HepG2 (cell line): Measurements from ENCODE around the gene KAT6B. TPM values are rescaled to one million over a fixed set of nuclear protein-coding genes. Genes with fewer than 3 reads are reported as not detected.

Experiments
- ATAC-seq: fragments of 200-7000 bp; cut with Tn5 transposase; 3 replicates; pipeline ENCODE4 v1.9.1; 2020; ENCODE audit warnings: mild to moderate bottlenecking, moderate library complexity
- BruUV-seq: library from RNA; stranded (reverse); fragments of 400-500 nt; replicated peaks from 2 replicates; lab custom pipeline; 2021; lab: Mats Ljungman, UMichigan
- CTCF ChIA-PET: fragments of 300-600 bp; formaldehyde crosslinking; extraction: SDS; loops from one replicate; lab custom pipeline; 2021; ENCODE audit warnings: low total read pairs, inconsistent platforms, low intra/inter-chr PET ratio; lab: Yijun Ruan, JAX
- POLR2A ChIA-PET: fragments of 350-600 bp; sonication (Branson Sonifier 250); formaldehyde crosslinking; loops from one replicate; lab custom pipeline; 2020; ENCODE audit warnings: antibody characterized with exemption, inconsistent platforms; lab: Yijun Ruan, JAX
- DNase-seq: peaks from one replicate; pipeline ENCODE4 v3.0.0-alpha.2; 2015; ENCODE audit warnings: low spot score
- FAIRE-seq: peaks from 3 replicates; lab custom pipeline; 2011; peaks lifted over from hg19 to GRCh38; lab: Jason Lieb, UNC
- H2AFZ ChIP-seq: one replicate; pipeline ENCODE4 v1.6.1; 2011; ENCODE audit warnings: low read length, inconsistent platforms
- H3K27ac ChIP-seq: fragments of 300-600 bp; 3 replicates; pipeline ENCODE4 v1.8.0; 2011; ENCODE audit warnings: mixed run types, mild to moderate bottlenecking, mixed read lengths, low read length, inconsistent platforms; ENCODE audit not compliant: insufficient read depth; ENCODE audit errors: extremely low read length
- H3K27me3 ChIP-seq, 2 experiments: fragments of 200-600 bp in 1 of 2; 2 replicates in 1 of 2; 3 replicates in 1 of 2; pipeline versions ENCODE4 v1.6.0 to v1.8.0; 2011; ENCODE audit warnings: low read length in 2 of 2, mild to moderate bottlenecking in 2 of 2, moderate library complexity in 2 of 2, inconsistent platforms in 1 of 2; ENCODE audit not compliant: insufficient read depth in 2 of 2, control insufficient read depth in 1 of 2
- H3K36me3 ChIP-seq, 2 experiments: fragments of 200-600 bp in 1 of 2; replicated peaks in 1 of 2; 2 replicates in 1 of 2; 3 replicates in 1 of 2; pipeline versions ENCODE4 v1.5.1 to v1.8.0; 2011; ENCODE audit warnings: low read length in 2 of 2, inconsistent platforms in 1 of 2; ENCODE audit not compliant: insufficient read depth in 2 of 2, control insufficient read depth in 1 of 2
- H3K4me1 ChIP-seq: 2 replicates; pipeline ENCODE4 v1.5.1; 2012; ENCODE audit warnings: low read length, inconsistent platforms; ENCODE audit not compliant: insufficient read depth
- H3K4me2 ChIP-seq: 2 replicates; pipeline ENCODE4 v1.6.0; 2011; ENCODE audit warnings: low read depth, low read length, inconsistent platforms
- H3K4me3 ChIP-seq, 3 experiments: fragments of 200-600 bp in 1 of 3; sonication (generic), shearing (Covaris generic) in 1 of 3; replicated peaks in 1 of 3; 2 replicates each; pipeline ENCODE4 v1.5.1; 2011 to 2016; ENCODE audit warnings: low read length in 3 of 3, inconsistent platforms in 2 of 3, low read depth in 2 of 3, mild to moderate bottlenecking in 2 of 3, control low read depth in 1 of 3, mixed read lengths in 1 of 3; ENCODE audit not compliant: insufficient read depth in 1 of 3
- H3K79me2 ChIP-seq: one replicate; pipeline ENCODE4 v1.6.1; 2011; ENCODE audit warnings: low read length, inconsistent platforms; ENCODE audit not compliant: insufficient read depth
- H3K9ac ChIP-seq: 2 replicates; pipeline ENCODE4 v1.6.0; 2011; ENCODE audit warnings: mild to moderate bottlenecking, low read depth, low read length, inconsistent platforms; ENCODE audit not compliant: insufficient read depth
- H3K9me3 ChIP-seq: 2 replicates; pipeline ENCODE4 v1.5.1; 2012; ENCODE audit warnings: mild to moderate bottlenecking, low read length
- H4K20me1 ChIP-seq: 2 replicates; pipeline ENCODE4 v1.6.0; 2011; ENCODE audit warnings: inconsistent platforms, mild to moderate bottlenecking, low read length, moderate library complexity; ENCODE audit not compliant: insufficient read depth
- EED ChIP-seq: sonication (generic); formaldehyde crosslinking; IDR thresholded peaks from 2 replicates; pipeline ENCODE4 v1.5.0; 2020; ENCODE audit warnings: mild to moderate bottlenecking, missing genetic modification reagents
- EZH2 ChIP-seq: conservative IDR thresholded peaks from 2 replicates; pipeline ENCODE4 v1.6.1; 2012; ENCODE audit warnings: mild to moderate bottlenecking, low read depth, low read length, moderate library complexity
- GZF1 ChIP-seq: sonication (generic); formaldehyde crosslinking; IDR thresholded peaks from 2 replicates; pipeline ENCODE4 v1.5.1; 2020; ENCODE audit warnings: mild to moderate bottlenecking, missing genetic modification reagents
- HNF4G ChIP-seq, 2 experiments: sonication (generic) in 1 of 2; formaldehyde crosslinking in 1 of 2; IDR thresholded peaks; 2 replicates each; pipeline versions ENCODE4 v1.4.0 to v1.6.1; 2011 to 2020; ENCODE audit warnings: borderline replicate concordance in 2 of 2, low read depth in 2 of 2, mild to moderate bottlenecking in 2 of 2, low read length in 1 of 2, missing genetic modification reagents in 1 of 2, moderate library complexity in 1 of 2
- TSC22D2 ChIP-seq: sonication (generic); formaldehyde crosslinking; IDR thresholded peaks from 2 replicates; pipeline ENCODE4 v1.5.1; 2020; ENCODE audit warnings: missing genetic modification reagents, mild to moderate bottlenecking, borderline replicate concordance
- ZBTB20 ChIP-seq: sonication (generic); formaldehyde crosslinking; IDR thresholded peaks from 2 replicates; pipeline ENCODE4 v1.8.1; 2023; ENCODE audit warnings: missing genetic modification reagents, low read depth, mild to moderate bottlenecking, borderline replicate concordance
- ZBTB3 ChIP-seq: sonication (generic); formaldehyde crosslinking; IDR thresholded peaks from 2 replicates; pipeline ENCODE4 v1.4.0; 2020; ENCODE audit warnings: low read depth, mild to moderate bottlenecking, moderate library complexity, missing genetic modification reagents, borderline replicate concordance
- ZNF567 ChIP-seq: sonication (generic); formaldehyde crosslinking; IDR thresholded peaks from 2 replicates; pipeline ENCODE4 v1.8.1; 2023; ENCODE audit warnings: mild to moderate bottlenecking, missing genetic modification reagents, borderline replicate concordance
- ZNF644 ChIP-seq: IDR thresholded peaks from 2 replicates; pipeline ENCODE4 v1.6.1; 2016; ENCODE audit warnings: low read depth
- ZNF883 ChIP-seq: sonication (generic); formaldehyde crosslinking; IDR thresholded peaks from 2 replicates; pipeline ENCODE4 v1.5.1; 2020; ENCODE audit warnings: mild to moderate bottlenecking, missing genetic modification reagents; ENCODE audit errors: not compliant biosample characterization
- WGBS: methylation state at CpG from one replicate; pipeline ENCODE4 v1.1.6; 2017; ENCODE audit warnings: low lambda C conversion rate; 5-methylcytosine and 5-hydroxymethylcytosine counted together
- in situ Hi-C: cut with HindIII; loops from 2 replicates; pipeline ENCODE4 v1.10.0; 2017; ENCODE audit warnings: low pct_unique_long_range_greater_than_20kb; ENCODE audit not compliant: extremely low pct_ligation_motif_present
- intact Hi-C: fragments of 100-400 bp; cut with micrococcal nuclease; formaldehyde crosslinking; loops from one replicate; pipeline ENCODE4 v1.10.0; 2022; ENCODE audit not compliant: unreplicated experiment
- polyA plus RNA-seq, 8 experiments: library from polyadenylated mRNA; depleted of rRNA in 3 of 8; stranded (reverse) in 7 of 8; unstranded in 1 of 8; fragments of >200 nt; fragmentation: Illumina TruSeq in 4 of 8; extraction: Trizol in 4 of 8; gene quantifications; 2 replicates each; pipeline versions ENCODE4 v1.2.1 to v1.2.3, GENCODE V29; 2011 to 2016; ENCODE audit warnings: low read depth in 4 of 8, missing spikeins in 1 of 8, mixed read lengths in 1 of 8; ENCODE audit not compliant: insufficient read depth in 1 of 8
- total RNA-seq, 5 experiments: library from RNA; depleted of rRNA; stranded (reverse); fragments of >200 nt; fragmentation: Illumina TruSeq; extraction: Trizol; gene quantifications; 2 replicates each; pipeline ENCODE4 v1.2.3, GENCODE V29; 2016; ENCODE audit warnings: low read depth in 1 of 5
- TF ChIP-seq, protein P1 (sequence below): sonication (generic); formaldehyde crosslinking; IDR thresholded peaks from 2 replicates; pipeline ENCODE4 v1.4.0; 2020; ENCODE audit warnings: missing genetic modification reagents, borderline replicate concordance
- TF ChIP-seq, protein P2 (sequence below): conservative IDR thresholded peaks from 2 replicates; pipeline ENCODE4 v1.6.1; 2018; ENCODE audit warnings: missing genetic modification reagents

The KAT6B gene
- total and polyA plus RNA-seq, 2 of the 13 experiments (the other 11 are each of a cell fraction or from before 2014, with no cell fraction given), result 3.0 to 9.5 TPM

DNA sequence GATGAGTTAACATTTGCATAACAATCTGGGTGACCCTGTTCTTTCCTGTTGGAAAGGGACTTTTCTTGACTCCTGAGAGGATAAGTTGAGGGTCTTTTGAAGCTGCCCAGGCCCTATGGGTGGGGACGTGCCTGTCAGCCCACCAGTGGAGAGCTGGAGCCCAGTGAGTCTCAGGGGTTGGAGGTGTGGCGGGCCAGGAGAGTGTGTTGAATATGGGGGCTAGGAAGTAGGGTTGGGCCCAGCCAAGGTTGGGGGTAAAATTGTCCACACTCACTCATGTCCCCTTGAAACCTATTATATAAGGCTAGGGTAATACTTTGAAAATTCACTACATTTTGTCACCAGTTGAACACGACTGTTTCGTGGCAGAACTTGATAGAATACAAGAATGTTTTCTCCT, 17.9 kb upstream of the KAT6B start:
- no peak for TF ChIP-seq ZNF883 (CRISPR knock-in tag)
- no peak for TF ChIP-seq TSC22D2
- no peak for TF ChIP-seq HNF4G (IDR thresholded peaks at IDR 0.05; ENCODE audit: borderline replicate concordance, low read depth, low read length)
- TF ChIP-seq HNF4G (CRISPR knock-in tag; IDR thresholded peaks at IDR 0.05; ENCODE audit: borderline replicate concordance, low read depth), result no peak
- TF ChIP-seq ZNF644 (CRISPR knock-in tag), result no peak
- TF ChIP-seq ZBTB3, result no peak
- no peak for TF ChIP-seq EZH2
- TF ChIP-seq, protein P1, sequence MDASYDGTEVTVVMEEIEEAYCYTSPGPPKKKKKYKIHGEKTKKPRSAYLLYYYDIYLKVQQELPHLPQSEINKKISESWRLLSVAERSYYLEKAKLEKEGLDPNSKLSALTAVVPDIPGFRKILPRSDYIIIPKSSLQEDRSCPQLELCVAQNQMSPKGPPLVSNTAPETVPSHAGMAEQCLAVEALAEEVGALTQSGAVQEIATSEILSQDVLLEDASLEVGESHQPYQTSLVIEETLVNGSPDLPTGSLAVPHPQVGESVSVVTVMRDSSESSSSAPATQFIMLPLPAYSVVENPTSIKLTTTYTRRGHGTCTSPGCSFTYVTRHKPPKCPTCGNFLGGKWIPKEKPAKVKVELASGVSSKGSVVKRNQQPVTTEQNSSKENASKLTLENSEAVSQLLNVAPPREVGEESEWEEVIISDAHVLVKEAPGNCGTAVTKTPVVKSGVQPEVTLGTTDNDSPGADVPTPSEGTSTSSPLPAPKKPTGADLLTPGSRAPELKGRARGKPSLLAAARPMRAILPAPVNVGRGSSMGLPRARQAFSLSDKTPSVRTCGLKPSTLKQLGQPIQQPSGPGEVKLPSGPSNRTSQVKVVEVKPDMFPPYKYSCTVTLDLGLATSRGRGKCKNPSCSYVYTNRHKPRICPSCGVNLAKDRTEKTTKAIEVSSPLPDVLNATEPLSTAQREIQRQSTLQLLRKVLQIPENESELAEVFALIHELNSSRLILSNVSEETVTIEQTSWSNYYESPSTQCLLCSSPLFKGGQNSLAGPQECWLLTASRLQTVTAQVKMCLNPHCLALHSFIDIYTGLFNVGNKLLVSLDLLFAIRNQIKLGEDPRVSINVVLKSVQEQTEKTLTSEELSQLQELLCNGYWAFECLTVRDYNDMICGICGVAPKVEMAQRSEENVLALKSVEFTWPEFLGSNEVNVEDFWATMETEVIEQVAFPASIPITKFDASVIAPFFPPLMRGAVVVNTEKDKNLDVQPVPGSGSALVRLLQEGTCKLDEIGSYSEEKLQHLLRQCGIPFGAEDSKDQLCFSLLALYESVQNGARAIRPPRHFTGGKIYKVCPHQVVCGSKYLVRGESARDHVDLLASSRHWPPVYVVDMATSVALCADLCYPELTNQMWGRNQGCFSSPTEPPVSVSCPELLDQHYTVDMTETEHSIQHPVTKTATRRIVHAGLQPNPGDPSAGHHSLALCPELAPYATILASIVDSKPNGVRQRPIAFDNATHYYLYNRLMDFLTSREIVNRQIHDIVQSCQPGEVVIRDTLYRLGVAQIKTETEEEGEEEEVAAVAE (CRISPR knock-in tag), result no peak
- no peak for TF ChIP-seq GZF1
- no peak for TF ChIP-seq EED (CRISPR knock-in tag)
- TF ChIP-seq ZNF567, result no peak
- TF ChIP-seq, protein P2, sequence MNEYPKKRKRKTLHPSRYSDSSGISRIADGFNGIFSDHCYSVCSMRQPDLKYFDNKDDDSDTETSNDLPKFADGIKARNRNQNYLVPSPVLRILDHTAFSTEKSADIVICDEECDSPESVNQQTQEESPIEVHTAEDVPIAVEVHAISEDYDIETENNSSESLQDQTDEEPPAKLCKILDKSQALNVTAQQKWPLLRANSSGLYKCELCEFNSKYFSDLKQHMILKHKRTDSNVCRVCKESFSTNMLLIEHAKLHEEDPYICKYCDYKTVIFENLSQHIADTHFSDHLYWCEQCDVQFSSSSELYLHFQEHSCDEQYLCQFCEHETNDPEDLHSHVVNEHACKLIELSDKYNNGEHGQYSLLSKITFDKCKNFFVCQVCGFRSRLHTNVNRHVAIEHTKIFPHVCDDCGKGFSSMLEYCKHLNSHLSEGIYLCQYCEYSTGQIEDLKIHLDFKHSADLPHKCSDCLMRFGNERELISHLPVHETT, result no peak
- TF ChIP-seq ZBTB20 (CRISPR knock-in tag), result no peak
- H3K36me3 ChIP-seq, result no peaks in the 10 kb centered on the region
- no peaks in the 10 kb centered on the region for H3K4me1 ChIP-seq
- no peak overlapping the region for H2AFZ ChIP-seq
- no peaks in the 10 kb centered on the region for H3K9me3 ChIP-seq
- H4K20me1 ChIP-seq, result no peaks in the 10 kb centered on the region
- no peak overlapping the region for H3K9ac ChIP-seq
- ATAC-seq, result no peak
- no peak overlapping the region for H3K27ac ChIP-seq
- ChIA-PET CTCF (no interaction called here), POLR2A (no interaction called here)
- H3K4me2 ChIP-seq, result no peak overlapping the region
- no peaks in the 10 kb centered on the region for H3K79me2 ChIP-seq
- no peak for DNase-seq
- BruUV-seq, result no TSS peak
- H3K27me3 ChIP-seq, result no peaks in the 10 kb centered on the region
- WGBS, result 70% methylated on average over 4 of the region's 4 CpGs
- no peak overlapping the region for H3K4me3 ChIP-seq
- FAIRE-seq, result no peak
- intact Hi-C loops (no loop called here), in situ Hi-C loops (no loop called here)
